Adrenal gland (tissue), 12 donors: ENCODE data around the gene HECTD3. TPM values are rescaled to one million over a fixed set of nuclear protein-coding genes. Genes with fewer than 3 reads are reported as not detected.

Experiments
- DNase-seq, 7 donors: peaks; one replicate each; pipeline ENCODE4 v3.0.0-alpha.2; 2019 to 2020
- H3K27ac ChIP-seq, 5 donors: fragments of 200-600 bp; sonication (generic) in 4 of 5; 1 replicate in 3 of 5; 2 replicates in 2 of 5; pipeline versions ENCODE4 v1.5.1 to v1.8.0; 2016 to 2020; ENCODE audit warnings: mild to moderate bottlenecking in 1 of 5
- H3K27me3 ChIP-seq: fragments of 200-600 bp; 2 replicates; pipeline ENCODE4 v1.8.0; 2021
- H3K36me3 ChIP-seq, 2 donors: fragments of 200-600 bp; replicated peaks in 1 of 2; 1 replicate in 1 of 2; 2 replicates in 1 of 2; pipeline versions ENCODE4 v1.5.1 to v1.8.0; 2018 to 2022
- H3K4me1 ChIP-seq, 2 donors: fragments of 200-600 bp; replicated peaks in 1 of 2; 1 replicate in 1 of 2; 2 replicates in 1 of 2; pipeline versions ENCODE4 v1.5.1 to v1.8.0; 2018 to 2021
- H3K4me3 ChIP-seq, 4 donors: fragments of 200-600 bp; sonication (generic) in 3 of 4; one replicate each; pipeline ENCODE4 v1.5.1; 2016 to 2018
- H3K9me3 ChIP-seq, 3 donors: fragments of 200-600 bp; sonication (generic) in 1 of 3; replicated peaks in 1 of 3; 1 replicate in 2 of 3; 2 replicates in 1 of 3; pipeline versions ENCODE4 v1.5.1 to v1.8.0; 2016 to 2021
- POLR2A ChIP-seq, 2 donors: fragments of 450-650 bp; IDR thresholded peaks; one replicate each; pipeline ENCODE4 v1.6.1; 2017; ENCODE audit warnings: antibody characterized with exemption in 2 of 2, mild to moderate bottlenecking in 2 of 2, moderate library complexity in 1 of 2
- WGBS, 4 donors: extraction: QIAGEN DNeasy Blood & Tissue Kit in 2 of 4; methylation state at CpG; one replicate each; pipeline versions ENCODE4 v1.1.5 to v1.1.7; 2013 to 2017; 5-methylcytosine and 5-hydroxymethylcytosine counted together
- intact Hi-C, 2 donors: fragments of 100-400 bp; cut with DNase I; formaldehyde crosslinking; loops; one replicate each; pipeline versions ENCODE4 v1.14.1 to v1.15.0; 2022 to 2023
- polyA plus RNA-seq, 3 donors: library from polyadenylated mRNA; stranded (reverse); fragments of 200-250 nt in 2 of 3; fragments of 350-450 nt in 1 of 3; fragmentation: Illumina TruSeq in 1 of 3; extraction: RNeasy Lipid Tissue Mini Kit (QIAGEN cat#74804) in 1 of 3; gene quantifications; one replicate each; pipeline ENCODE4 v1.2.3, GENCODE V29; 2013 to 2014
- total RNA-seq, 9 donors: library from RNA; depleted of rRNA in 4 of 9; stranded (reverse); fragments of >200 nt in 4 of 9; fragments of 120-200 nt in 1 of 9; fragmentation: NEBNext Ultra II Directional in 1 of 9; extraction: Animal tissue kit (Norgen Biotek cat#: 25700) in 1 of 9; gene quantifications; one replicate each; pipeline versions ENCODE4 v1.1.0 to v1.2.4, GENCODE V29; 2013 to 2023
- TF ChIP-seq, protein P1 (sequence below), 6 experiments: fragments of 450-650 bp in 4 of 6; fragments of 200-600 bp in 2 of 6; sonication (generic) in 1 of 6; IDR thresholded peaks; 1 replicate in 5 of 6; 2 replicates in 1 of 6; pipeline versions ENCODE4 v1.5.1 to v1.8.0; 2016 to 2021; ENCODE audit warnings: antibody characterized with exemption in 6 of 6, mild to moderate bottlenecking in 2 of 6, moderate library complexity in 1 of 6
- donor health status: healthy with polysubstance abuse.
- donor health status: Bipolar disorder and iron deficiency.
- donor health status: DM: yes; HTN: yes; CAD: no.
- donor health status: DM: no; HTN: no; CAD: no.
- donor health status: DM: no; HTN: no; CAD: no.
- donor health status: DM: yes; HTN: yes; CAD: no.

Gene HECTD3
- total and polyA plus RNA-seq, 12 donors = 17.2 to 73.7 (median 50.8) TPM

GRCh38 chr1:45015683-45016082, 4.6 kb upstream of the HECTD3 start:
- peaks cover 0 to 10% of the 10 kb centered on the region in 2 donors for H3K36me3 ChIP-seq
- H3K4me1 ChIP-seq = peaks cover 28 to 33% of the 10 kb centered on the region in 2 donors
- DNase-seq = peak in 1 of 7 donors; percentile 6
- H3K4me3 ChIP-seq = no peak overlapping the region
- no peaks in the 10 kb centered on the region for H3K9me3 ChIP-seq
- 66 to 79% (median 73%) methylated on average over 2 of the region's 2 CpGs for WGBS, 4 donors
- H3K27me3 ChIP-seq = no peaks in the 10 kb centered on the region
- H3K27ac ChIP-seq = no peak overlapping the region
- no peak for TF ChIP-seq POLR2A (IDR thresholded peaks at IDR 0.05)
- TF ChIP-seq, protein P1, sequence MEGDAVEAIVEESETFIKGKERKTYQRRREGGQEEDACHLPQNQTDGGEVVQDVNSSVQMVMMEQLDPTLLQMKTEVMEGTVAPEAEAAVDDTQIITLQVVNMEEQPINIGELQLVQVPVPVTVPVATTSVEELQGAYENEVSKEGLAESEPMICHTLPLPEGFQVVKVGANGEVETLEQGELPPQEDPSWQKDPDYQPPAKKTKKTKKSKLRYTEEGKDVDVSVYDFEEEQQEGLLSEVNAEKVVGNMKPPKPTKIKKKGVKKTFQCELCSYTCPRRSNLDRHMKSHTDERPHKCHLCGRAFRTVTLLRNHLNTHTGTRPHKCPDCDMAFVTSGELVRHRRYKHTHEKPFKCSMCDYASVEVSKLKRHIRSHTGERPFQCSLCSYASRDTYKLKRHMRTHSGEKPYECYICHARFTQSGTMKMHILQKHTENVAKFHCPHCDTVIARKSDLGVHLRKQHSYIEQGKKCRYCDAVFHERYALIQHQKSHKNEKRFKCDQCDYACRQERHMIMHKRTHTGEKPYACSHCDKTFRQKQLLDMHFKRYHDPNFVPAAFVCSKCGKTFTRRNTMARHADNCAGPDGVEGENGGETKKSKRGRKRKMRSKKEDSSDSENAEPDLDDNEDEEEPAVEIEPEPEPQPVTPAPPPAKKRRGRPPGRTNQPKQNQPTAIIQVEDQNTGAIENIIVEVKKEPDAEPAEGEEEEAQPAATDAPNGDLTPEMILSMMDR (IDR thresholded peaks at IDR 0.05) = no peak
- intact Hi-C loops = loop anchor here (5.0 to 10.0 kb wide), 2 partner anchors 282 to 479 kb away; partner anchors contain the start of gene TESK2 (in 1 of the 2)

DNA sequence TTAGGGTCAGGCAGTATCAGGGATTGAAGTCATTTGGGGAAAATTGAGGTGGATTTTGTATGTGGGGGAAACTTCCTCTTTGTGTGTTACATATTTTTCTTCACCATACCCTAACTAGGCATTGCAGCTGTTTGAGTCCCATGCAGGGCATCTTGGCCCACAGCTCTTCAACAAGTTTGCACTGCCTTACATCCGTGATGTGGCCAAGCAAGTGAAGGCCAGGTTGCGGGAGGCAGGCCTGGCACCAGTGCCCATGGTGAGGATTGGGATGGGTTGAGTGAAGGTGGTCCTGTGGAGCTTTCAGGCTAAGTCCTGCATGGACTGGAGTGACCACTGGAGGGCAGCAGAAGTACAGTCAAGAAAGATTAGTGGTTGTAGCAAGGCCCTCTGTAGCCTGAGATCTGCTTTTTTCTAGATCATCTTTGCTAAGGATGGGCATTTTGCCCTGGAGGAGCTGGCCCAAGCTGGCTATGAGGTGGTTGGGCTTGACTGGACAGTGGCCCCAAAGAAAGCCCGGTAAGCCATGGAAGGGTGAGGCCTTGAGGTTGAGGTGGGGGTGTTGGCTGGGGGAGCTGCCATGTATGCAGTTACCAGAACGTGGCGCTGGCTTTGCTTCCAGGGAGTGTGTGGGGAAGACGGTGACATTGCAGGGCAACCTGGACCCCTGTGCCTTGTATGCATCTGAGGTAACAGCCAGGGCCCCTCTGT, 3.4 kb upstream of the HECTD3 start:
- H3K27ac ChIP-seq = peak overlapping the region in 3 of 5 donors; percentile 28 to 70 (median 64)
- H3K9me3 ChIP-seq = no peaks in the 10 kb centered on the region
- 18 to 25% (median 24%) methylated on average over 5 to 6 of the region's 6 CpGs for WGBS, 4 donors
- peak; percentile 85 to 96 (median 91) for DNase-seq
- no peaks in the 10 kb centered on the region for H3K27me3 ChIP-seq
- TF ChIP-seq, protein P1 (IDR thresholded peaks at IDR 0.05) = peak; percentile 88 to 97 (median 92)
- peak in 1 of 2 donors; percentile 20 for TF ChIP-seq POLR2A (IDR thresholded peaks at IDR 0.05)
- peaks cover 0 to 13% of the 10 kb centered on the region in 2 donors for H3K36me3 ChIP-seq
- H3K4me1 ChIP-seq = peaks cover 38 to 44% of the 10 kb centered on the region in 2 donors
- intact Hi-C loops = loop anchor here (5.0 to 10.0 kb wide), 2 partner anchors 283 to 480 kb away; partner anchors contain the start of gene TESK2 (in 1 of the 2)
- no peak overlapping the region for H3K4me3 ChIP-seq

GRCh38 chr1:45013551-45014209, 2.6 kb upstream of the HECTD3 start:
- peaks cover 38 to 49% of the 10 kb centered on the region in 2 donors for H3K4me1 ChIP-seq
- WGBS, 4 donors = 76 to 84% (median 82%) methylated on average over 8 to 12 of the region's 12 CpGs
- H3K27me3 ChIP-seq = no peaks in the 10 kb centered on the region
- peak in 2 of 7 donors; percentile 27 to 55 for DNase-seq
- peak overlapping the region in 3 of 5 donors; percentile 92 to 94 (median 93) for H3K27ac ChIP-seq
- H3K9me3 ChIP-seq = no peaks in the 10 kb centered on the region
- H3K36me3 ChIP-seq = peaks cover 0 to 21% of the 10 kb centered on the region in 2 donors
- H3K4me3 ChIP-seq = no peak overlapping the region
- intact Hi-C loops = loop anchor here in 1 of 2 donors (2.0 to 10.0 kb wide), 2 partner anchors 289 to 481 kb away; partner anchors contain the start of gene TESK2
- no peak for TF ChIP-seq POLR2A (IDR thresholded peaks at IDR 0.05)
- TF ChIP-seq, protein P1 (IDR thresholded peaks at IDR 0.05) = no peak
